Measurements from ENCODE around the gene DIP2C.
"Not testable (repeated sequence)": the region's sequence is repeated elsewhere in the genome, so short reads cannot be mapped to it uniquely, and the experiment has no call there.

Gene DIP2C

DNA sequence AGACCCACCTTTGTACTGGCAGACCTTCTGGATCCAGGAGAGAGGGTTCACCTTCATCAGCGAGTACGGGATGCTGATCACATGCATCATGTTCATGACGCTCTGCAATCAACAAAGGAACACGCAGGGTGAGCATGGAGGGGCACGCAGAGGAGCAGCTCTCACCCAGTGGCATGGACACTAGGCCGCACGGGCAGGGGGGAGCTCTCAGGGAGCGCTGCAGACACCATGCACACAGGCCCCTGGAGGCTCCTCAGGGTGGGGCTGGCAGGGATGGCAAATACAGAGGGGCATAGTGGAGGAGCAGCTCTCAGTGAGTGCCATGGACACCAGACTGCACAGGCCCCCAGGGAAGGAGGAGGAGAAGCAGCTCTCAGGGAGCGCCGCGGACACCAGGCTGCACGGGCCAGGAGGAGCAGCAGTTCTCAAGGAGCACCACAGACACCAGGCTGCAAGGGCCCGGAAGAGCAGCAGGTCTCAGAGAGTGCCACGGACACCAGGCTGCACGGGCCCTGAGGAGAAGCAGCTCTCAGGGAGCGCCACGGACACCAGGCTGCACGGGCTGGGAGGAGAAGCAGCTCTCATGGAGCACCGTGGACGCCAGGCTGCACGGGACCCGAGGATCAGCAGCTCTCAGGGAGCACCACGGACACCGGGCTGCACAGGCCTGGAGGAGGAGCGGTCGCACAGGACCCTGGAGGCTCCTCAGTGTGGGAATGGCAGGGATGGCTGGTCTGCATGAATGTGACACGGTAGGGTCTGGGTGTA, 304.7 kb downstream of the DIP2C start:
- DNase-seq = no peak

DNA sequence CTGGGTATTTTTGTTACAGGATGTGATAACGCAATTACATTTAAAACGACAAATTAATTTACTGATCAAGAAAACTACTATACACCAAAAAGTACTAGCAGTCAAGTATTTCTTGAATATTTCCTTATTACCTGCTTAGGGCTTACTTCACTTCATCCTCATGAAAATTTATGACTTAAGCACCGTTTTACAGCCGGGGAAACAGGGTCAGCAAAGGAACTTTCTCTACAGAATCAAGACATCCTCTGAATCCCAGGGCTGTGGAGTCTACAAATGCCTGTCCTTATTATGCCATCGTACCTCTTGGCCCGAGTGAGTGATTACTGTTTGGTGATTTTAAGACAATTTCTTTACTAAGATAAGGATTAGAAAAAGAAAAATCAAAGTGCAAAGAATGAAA, 305.9 kb downstream of the DIP2C start:
- DNase-seq = no peak

DNA sequence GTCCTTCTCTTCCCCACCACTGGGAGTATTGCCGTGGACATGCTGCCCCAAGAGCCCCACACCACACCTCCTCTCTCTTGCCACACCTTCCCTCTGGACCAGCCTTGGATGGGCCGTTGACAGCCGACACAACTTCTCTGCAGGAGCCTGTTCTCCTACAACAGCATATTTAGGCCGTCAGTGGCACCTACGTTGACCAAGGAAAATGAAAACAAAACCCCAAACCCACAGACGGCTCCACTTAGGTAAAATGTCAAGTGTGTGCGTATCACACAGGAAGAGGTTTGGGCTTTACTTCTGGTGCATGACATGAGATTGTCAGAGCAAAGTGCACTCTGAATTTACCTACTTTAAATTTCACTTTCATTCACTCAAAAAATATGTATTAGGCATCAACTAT, 307.7 kb downstream of the DIP2C start:
- no peak for DNase-seq

DNA sequence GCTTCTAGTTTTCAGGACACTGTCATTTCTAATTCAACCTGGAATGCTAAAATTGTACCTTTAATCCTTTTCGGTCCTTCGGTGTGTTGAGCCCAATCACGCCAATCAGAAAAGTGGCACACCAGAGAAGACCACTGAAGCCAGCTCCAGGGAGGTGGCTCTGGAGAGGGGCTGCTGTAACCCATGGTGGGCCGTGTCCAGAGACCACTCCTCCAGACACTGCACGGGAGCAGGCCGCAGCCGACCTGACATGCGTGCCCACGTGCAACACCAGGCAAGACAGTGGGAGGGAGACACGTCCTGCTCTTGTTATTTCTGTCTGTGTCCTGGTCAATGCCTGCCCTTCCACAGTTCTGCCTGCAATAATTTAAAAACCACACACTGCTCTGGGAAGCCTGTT, 308.1 kb downstream of the DIP2C start:
- DNase-seq = no peak

DNA sequence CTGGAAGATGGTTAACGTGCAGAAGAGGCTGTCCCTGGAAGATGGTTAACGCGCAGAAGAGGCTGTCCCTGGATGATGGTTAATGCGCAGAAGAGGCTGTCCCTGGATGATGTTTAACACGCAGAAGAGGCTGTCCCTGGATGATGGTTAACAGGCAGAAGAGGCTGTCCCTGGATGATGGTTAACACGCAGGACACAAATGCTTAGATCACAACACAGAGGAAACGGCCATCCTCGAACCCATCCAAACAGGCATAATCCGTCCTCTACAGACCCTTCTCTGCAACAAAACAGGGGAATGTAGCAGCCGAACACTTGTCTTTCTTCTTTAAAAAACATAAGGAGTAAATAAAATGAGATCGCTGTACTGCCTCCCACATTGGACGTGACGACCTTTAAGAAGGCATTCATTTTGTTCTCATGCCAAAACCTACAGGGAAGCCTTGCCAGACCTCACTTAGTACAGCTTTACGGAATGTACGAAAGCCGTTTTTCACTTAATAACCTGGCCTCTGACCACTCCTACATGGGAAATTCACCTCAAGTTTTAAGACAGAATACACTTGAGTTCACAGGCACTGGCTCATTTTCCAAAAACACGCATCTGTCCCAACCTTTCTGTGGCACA, 309.0 kb downstream of the DIP2C start:
- DNase-seq = no peak

DNA sequence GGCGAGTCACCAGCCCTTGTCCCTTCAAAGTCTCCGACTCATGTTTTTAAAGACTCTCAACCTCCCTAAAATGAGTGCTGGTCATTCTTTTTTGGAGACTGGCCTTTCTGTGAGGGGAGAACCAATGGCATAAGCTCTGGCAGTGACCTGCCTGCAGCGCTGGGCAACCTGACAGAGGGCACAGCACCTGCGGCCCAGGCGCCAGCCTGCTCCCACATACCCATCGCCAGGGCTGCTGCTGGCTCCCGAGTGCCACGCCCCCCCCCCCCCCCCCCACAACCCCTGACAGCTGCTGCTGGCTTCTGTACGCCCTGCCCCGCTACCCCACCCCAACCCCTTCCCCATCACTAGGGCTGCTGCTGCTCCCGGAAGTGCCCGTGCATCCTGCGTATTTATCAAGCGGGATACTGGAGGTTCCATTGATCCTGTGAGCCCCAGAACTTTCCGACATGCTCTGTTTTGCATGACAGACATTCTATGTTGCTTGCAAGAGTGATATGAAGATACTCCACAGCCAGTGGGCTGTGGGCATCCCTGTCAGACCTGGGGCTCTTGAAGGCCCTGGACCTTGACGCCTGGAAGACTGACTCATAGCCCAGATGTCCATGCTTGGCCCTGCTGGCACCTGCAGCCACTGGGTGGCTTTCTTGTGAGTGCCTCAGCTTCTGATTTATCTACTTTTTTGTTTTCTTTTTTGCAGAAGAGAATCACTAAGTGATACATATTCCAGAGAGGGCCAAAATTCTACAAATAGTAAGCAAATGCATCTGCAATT, 310.4 kb downstream of the DIP2C start:
- no peak for DNase-seq

DNA sequence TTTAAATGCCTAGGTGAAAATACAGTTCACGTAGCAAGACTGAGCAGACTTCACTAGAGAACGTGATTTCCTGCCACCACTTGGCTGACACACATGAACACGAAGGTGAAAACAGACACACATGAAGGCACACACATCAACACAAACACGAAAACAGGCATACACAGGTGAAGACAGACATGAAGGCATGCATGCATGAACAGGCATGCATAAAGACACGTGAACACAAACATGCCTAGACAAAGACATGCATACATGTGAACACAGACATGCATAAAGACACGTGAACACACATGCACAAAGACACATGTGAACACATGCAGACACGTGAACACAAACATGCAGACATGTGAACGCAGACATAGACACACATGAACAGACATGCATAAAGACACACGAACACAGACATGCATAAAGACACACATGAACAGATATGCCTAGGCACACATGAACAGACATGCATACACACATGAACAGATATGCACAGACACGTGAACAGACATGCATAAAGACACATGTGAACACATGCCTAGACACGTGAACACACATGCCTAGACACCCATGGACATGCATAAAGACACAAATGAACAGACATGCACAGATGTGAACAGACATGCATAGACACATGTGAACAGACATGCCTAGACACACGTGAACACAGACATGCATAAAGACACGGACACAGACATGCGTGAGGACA, 311.1 kb downstream of the DIP2C start:
- no peak for DNase-seq

DNA sequence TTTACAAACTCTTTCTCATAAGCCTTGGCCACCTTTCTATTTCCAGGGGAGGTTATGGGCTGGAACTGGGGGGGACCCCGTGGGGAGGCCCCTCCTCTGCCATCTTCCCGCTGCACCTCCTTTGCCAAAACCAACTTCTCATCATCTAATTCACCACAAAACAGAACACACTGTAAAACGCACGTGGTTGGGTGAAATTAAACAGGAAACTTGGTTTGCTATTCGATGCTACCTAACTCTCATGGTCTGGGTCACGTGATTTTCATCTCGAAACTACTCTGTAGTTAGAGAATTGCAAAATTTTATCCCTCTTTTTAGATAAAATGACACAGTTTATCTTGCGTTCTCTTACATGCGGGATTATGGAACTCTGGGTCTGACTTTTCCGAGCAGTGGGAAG, 312.2 kb downstream of the DIP2C start:
- no peak for DNase-seq

DNA sequence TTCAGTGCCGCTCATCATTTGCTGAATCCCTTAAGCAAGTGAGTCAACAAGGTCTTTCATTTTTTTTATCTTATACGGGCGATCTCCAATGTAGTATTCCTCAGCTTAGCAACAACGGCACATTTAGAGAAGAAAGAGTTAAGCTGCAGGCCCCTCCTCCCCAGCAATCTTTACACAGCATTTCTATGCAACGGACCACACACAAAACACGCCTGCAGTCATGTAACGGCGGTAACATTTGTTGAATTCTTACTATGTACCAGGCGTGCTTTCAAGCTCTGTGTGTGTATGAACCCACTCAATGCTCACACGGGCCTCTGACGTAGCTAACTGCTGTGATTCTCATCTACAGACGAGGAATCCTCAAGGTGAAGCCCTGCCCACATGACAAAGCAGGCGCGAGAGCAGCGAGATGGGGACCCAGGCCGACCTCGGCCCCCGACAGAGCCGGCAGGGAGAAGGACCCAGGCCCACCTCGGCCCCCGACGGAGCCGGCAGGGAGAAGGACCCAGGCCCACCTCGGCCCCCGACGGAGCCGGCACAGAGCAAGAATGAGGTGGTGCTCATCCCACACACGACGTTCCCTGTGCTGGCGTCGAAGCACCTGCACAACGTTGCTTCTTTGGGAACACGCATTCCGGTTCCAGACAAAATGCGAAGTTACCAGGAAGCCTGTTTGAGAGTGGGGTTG, 313.5 kb downstream of the DIP2C start:
- DNase-seq = no peak

DNA sequence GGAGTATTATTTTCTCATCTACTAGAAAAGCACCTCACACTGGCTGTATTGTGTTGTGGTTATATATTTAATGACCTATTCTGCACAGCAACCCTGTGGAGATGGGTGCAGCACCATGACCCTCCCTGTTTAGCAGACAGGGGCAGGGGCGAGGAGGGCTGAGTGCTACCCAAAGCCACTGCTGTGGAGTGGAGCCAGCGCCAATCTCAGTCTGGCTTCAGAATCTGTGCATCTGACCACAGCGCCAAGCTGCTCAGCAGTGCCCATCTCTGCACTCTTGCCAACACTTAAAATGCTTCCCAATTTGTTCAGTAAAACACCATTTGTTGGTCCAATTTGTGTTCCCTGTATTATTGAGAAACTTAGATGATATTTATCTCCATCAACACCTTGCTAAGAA, 315.1 kb downstream of the DIP2C start:
- DNase-seq = no peak

DNA sequence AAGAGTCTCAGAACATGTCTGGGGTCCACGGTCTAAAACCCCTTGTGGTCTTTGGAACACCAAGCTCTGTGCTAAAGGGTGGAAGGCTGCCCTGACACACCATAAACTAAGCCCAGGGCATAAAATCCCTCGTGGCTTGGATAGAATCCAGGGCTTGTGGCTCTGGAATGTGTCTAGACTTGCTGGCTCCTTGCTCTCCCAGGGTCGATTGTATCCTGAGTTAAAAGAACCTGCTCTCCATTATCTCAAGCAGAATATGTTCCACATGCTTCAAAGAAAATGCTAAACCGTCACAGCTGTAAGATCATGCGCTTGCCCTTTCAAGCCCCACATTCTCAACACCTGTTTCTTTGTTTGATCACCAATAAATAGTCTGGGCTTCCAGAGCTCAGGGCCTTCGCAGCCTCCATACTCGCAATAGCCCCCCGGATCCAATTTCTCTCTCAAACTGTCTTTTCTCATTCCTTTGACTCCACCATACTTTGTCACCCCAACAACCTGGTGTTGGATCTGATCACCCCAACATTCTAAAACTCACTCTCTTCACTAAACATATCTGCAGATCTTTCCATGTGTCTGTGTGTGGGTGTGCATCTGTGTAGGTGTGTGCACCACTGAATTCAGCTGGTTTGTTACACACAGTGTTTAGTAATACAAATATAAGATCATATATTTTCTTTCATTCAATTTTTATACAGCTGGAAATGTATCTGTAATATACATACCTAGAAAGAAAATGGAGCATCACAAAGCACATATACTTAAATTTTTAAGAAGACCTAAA, 315.8 kb downstream of the DIP2C start:
- DNase-seq = no peak

DNA sequence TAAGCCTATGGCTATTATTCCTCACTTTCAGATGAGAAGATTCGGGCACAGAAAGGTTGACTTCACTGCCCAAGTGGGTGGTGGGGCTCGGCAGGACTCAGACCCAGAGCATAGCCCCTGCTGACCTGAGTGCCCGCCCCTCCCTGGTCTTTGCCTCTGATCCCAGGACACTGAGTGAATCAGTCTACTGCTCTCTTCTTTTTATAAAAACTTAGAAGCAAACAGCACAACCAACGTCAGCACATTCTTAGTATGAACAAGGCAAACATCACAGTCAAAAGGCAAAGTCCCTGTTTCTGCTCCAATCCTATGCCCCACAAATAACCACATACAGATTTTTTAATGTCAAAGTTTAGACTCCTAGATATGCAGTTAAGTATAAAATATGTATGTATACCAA, 316.5 kb downstream of the DIP2C start:
- no peak for DNase-seq

DNA sequence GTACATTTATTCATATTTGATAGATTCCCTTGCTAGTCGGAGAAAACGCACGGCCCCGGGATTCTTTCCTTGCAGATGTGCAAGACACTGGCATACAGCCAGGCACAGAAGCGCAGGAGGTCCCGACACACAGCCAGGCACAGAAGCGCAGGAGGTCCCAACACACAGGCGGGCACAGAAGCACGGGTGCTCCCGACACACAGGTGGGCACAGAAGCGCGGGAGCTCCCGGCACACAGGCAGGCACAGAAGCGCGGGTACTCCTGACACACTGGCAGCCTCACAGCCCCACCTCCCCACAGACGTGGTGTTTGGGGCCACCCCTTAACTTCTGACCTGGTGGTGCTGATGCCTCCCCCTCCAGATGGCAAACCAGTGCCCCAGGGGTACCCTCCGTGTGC, 316.9 kb downstream of the DIP2C start:
- DNase-seq = no peak

DNA sequence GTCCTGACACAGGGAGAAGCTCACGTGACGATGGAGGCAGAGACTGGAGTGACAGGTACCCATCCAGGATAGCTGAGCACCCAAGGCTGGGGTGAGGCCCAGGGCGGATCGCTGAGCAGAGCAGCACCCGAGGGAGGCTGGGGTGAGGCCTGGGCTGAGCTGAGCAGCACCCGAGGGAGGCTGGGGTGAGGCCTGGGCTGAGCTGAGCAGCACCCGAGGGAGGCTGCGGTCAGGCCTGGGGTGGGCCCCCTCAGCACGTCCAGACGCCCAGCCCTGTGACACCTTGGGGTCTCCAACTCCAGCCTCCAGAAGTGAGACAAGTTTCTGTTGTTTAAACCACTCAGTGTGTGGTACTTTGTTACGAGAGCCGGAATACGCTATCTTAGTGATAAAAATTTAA, 318.0 kb downstream of the DIP2C start:
- no peak for DNase-seq

DNA sequence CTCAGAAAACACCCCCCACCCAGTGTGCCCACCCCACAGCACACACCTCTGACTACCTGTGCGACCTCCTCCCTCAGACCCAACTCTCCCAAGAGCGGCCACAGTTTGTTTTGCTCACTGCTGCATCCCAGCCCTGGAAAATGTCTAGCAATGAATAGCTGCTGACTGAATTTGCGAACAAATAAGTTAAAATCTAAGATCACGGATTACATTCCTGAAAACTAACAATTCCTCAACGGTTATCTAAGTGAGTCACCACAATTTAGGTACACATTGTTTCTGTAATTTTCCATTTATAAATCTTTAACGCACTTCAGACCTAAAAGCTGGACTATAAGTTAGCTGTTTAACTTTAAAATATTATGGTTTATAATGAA, 319.0 kb downstream of the DIP2C start:
- DNase-seq = no peak

DNA sequence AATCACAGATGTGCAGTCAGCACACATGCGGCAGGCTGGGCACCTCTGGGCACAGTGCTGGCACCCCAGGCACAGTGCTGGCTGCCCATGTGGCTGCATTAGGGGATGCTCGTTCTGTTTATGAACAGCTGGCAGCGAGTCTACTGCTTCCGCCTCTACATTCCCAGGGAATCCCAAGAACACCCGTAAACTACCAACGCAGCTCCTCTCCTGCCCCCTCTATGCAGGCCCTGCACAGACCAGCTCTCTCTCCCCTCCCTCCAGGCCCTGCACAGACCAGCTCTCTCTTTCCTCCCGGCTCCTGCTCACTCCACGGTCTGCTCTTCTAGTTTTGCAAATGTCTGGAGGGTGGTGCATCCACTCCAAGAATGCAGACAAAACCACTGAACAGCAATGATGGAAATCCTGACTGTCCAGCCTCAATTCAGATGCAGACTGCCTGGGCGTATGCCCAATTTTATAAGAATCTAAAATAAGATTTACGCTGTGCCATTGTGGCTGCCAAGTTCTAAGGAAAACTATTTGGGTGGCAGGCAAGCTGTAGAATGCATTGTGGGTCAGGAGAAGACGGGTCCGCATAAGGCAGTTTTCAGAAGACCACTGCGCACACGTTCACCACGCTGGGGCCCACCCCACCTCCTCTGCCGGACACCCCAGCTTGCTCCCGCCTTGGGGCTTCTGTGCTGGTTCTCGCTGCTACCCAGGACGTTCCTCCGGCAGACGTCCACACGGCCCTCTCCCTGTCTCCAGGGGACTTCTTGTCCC, 319.6 kb downstream of the DIP2C start:
- DNase-seq = no peak

DNA sequence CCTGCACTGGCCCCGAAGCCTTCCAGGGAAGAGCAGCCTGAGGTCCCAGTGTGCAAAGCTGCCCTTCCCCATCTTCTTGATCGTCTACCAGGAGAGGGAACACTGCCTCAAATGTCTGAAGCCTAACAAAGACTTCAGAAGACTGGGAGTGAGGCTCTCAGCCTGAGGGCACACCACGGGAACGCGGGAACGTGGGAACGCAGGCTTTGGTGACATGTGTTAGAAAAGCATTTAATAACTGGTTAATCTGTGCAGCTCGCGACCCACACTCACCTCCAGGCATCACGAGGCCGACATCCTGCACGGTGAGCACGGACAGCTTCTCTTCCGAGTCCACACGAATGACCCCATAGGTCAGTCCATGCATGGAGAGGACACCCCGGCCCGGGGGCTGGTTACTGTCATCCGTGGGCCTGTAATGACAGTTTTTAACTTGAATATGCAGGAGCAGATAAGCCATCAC, 320.2 kb downstream of the DIP2C start:
- no peak for DNase-seq

DNA sequence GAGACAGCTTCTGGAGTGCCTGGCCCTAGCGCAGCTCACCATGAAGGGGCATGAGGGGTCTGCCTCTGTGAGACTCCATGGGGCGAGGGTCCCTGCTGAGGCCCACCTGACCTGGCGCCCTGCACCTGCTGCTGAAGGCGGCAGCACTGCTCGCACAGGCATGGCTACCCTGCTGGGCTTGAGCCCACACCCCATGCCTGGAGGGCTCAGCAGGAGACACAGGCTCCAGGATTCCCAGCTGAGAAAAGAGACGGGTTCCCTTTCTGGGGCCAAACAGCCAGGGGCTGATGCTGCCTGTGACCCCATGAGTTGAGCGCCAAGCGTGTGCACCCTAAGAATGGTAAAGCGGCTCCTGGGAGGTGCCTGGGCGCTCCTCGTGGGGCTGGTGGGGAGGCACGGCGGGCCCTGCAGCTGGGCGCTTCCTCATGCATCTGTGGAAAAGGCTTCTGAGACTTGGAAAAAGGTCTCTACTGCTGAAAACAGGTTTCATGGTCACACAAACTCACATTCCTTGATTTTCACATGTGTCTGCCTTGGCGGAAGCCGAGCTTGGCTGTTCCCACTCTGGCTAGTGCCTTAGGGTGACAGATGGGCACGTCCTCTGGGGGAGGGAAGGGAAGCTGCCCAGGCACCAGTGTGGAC, 320.8 kb downstream of the DIP2C start:
- DNase-seq = no peak

DNA sequence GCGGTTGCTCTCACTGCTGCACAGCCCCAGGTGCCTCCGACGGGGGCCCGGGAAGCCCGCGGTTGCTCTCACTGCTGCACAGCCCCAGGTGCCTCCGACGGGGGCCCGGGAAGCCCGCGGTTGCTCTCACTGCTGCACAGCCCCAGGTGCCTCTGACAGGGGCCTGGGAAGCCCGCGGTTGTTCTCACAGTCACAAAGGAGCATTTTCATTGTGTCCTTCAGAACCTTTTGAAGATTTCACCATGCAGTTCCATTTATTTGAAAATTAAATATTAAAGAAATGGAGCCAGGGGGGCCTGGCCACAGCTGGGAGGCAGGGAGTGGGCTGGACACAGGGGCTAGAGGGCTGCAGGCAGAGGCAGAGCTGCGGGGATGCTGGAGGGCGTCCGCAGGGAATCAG, 321.4 kb downstream of the DIP2C start:
- DNase-seq = not testable (repeated sequence)

DNA sequence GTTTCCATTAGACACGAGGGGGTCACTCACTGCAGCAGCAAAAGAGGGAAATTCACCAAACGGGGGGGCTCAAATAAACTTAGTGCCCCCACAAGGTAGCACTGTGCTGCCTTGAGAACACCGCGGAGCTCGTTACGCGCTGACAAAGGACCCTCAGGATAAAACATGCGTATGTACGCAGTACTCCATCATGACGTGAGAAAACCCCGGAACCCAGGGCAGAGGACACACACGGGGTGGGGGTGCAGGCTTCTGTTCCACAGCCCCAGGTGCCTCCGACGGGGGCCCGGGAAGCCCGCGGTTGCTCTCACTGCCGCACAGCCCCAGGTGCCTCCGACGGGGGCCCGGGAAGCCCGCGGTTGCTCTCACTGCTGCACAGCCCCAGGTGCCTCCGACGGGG, 321.8 kb downstream of the DIP2C start:
- no peak for DNase-seq

DNA sequence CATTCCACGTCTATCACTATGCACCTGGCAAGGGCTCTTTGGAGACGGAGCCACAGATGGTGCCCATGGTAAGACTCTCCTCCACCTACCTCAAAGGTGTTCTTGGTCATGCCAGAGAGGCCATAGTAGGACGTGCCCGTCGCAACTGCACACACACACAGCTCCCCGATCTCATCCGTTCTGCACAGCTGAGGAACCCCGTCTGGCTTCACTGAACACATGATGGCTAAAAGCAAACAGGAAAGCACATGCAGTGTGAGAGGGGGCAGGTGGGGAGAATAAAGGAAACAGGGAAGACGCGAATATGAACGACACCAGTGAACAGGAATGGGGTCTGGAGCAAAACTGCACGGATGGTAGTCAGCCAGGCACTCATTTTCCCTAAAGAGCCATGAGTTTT, 323.3 kb downstream of the DIP2C start:
- no peak for DNase-seq

Data from NCI-H82 (cell line).